Keratinocyte (primary cell): ENCODE data around the gene SMOC1. TPM values are rescaled to one million over a fixed set of nuclear protein-coding genes. Genes with fewer than 3 reads are reported as not detected.

ENCODE experiments used
- DNase-seq: peaks from one replicate; pipeline ENCODE4 v3.0.0-alpha.2; 2011; ENCODE audit warnings: low read depth, missing footprints, low spot score
- FAIRE-seq: peaks from 2 replicates; lab custom pipeline; 2011; peaks lifted over from hg19 to GRCh38; lab: Jason Lieb, UNC
- H2AFZ ChIP-seq: 2 replicates; pipeline ENCODE4 v1.6.0; 2012; ENCODE audit warnings: low read length, control low read depth, inconsistent platforms; ENCODE audit not compliant: control insufficient read depth
- H3K27ac ChIP-seq: 2 replicates; pipeline ENCODE4 v1.5.1; 2011; ENCODE audit warnings: low read length; ENCODE audit not compliant: control insufficient read depth, insufficient read depth
- H3K27me3 ChIP-seq: 3 replicates; pipeline ENCODE4 v1.6.0; 2011; ENCODE audit warnings: low read length; ENCODE audit not compliant: control insufficient read depth, insufficient read depth; ENCODE audit errors: extremely low read depth
- H3K36me3 ChIP-seq, 2 experiments: 2 replicates in 1 of 2; 3 replicates in 1 of 2; pipeline ENCODE4 v1.5.1; 2011; ENCODE audit warnings: low read length in 2 of 2, mild to moderate bottlenecking in 1 of 2; ENCODE audit not compliant: control insufficient read depth in 2 of 2, insufficient read depth in 2 of 2; ENCODE audit errors: extremely low read depth in 1 of 2
- H3K4me1 ChIP-seq: 3 replicates; pipeline ENCODE4 v1.5.1; 2011; ENCODE audit warnings: low read length; ENCODE audit not compliant: control insufficient read depth, insufficient read depth; ENCODE audit errors: extremely low read depth
- H3K4me2 ChIP-seq: 3 replicates; pipeline ENCODE4 v1.6.0; 2011; ENCODE audit warnings: low read depth, low read length; ENCODE audit not compliant: control insufficient read depth, insufficient read depth; ENCODE audit errors: extremely low read depth
- H3K4me3 ChIP-seq, 3 experiments: fragments of 200-600 bp in 1 of 3; sonication (generic) in 1 of 3; 2 replicates in 2 of 3; 3 replicates in 1 of 3; pipeline ENCODE4 v1.5.1; 2011 to 2016; ENCODE audit warnings: low read length in 3 of 3, mild to moderate bottlenecking in 3 of 3, control low read depth in 2 of 3, inconsistent platforms in 1 of 3, low read depth in 1 of 3, mixed read lengths in 1 of 3, mixed run types in 1 of 3, moderate library complexity in 1 of 3; ENCODE audit not compliant: control insufficient read depth in 2 of 3, insufficient read depth in 2 of 3; ENCODE audit errors: extremely low read depth in 1 of 3
- H3K79me2 ChIP-seq: 2 replicates; pipeline ENCODE4 v1.6.0; 2012; ENCODE audit warnings: low read length; ENCODE audit not compliant: control insufficient read depth, insufficient read depth
- H3K9ac ChIP-seq: 3 replicates; pipeline ENCODE4 v1.6.0; 2011; ENCODE audit warnings: low read length; ENCODE audit not compliant: control insufficient read depth, insufficient read depth; ENCODE audit errors: extremely low read depth
- H3K9me1 ChIP-seq: 3 replicates; pipeline ENCODE4 v1.6.0; 2011; ENCODE audit warnings: low read length; ENCODE audit not compliant: control insufficient read depth, insufficient read depth; ENCODE audit errors: extremely low read depth
- H3K9me3 ChIP-seq: 2 replicates; pipeline ENCODE4 v1.5.1; 2012; ENCODE audit warnings: low read depth, low read length; ENCODE audit not compliant: control insufficient read depth
- H4K20me1 ChIP-seq: 3 replicates; pipeline ENCODE4 v1.6.0; 2011; ENCODE audit warnings: low read length; ENCODE audit not compliant: control insufficient read depth, insufficient read depth; ENCODE audit errors: extremely low read depth
- CTCF ChIP-seq, 3 experiments: IDR thresholded peaks in 1 of 3; conservative IDR thresholded peaks in 1 of 3; optimal IDR thresholded peaks in 1 of 3; 2 replicates in 2 of 3; 3 replicates in 1 of 3; pipeline versions ENCODE3 to v1.5.1; 2011; ENCODE audit warnings: low read length in 3 of 3, mild to moderate bottlenecking in 3 of 3, moderate library complexity in 2 of 3, control low read depth in 1 of 3, inconsistent platforms in 1 of 3; ENCODE audit not compliant: insufficient read depth in 2 of 3; ENCODE audit errors: extremely low read depth in 1 of 3
- EZH2 ChIP-seq: IDR thresholded peaks from one replicate; pipeline ENCODE4 v1.6.1; 2012; ENCODE audit warnings: inconsistent platforms, mild to moderate bottlenecking, low read length, moderate library complexity
- dilution Hi-C: fragments of 300-500 bp; cut with MboI; formaldehyde crosslinking; loops from one replicate; pipeline ENCODE4 v1.7.0; 2020; ENCODE audit warnings: low sequenced_read_pairs; ENCODE audit not compliant: extremely low pct_ligation_motif_present
- polyA plus RNA-seq, 5 experiments: library from polyadenylated mRNA; depleted of rRNA in 3 of 5; stranded (reverse) in 3 of 5; stranded (forward) in 1 of 5; unstranded in 1 of 5; fragments of >200 nt; gene quantifications; 1 replicate in 1 of 5; 2 replicates in 3 of 5; 3 replicates in 1 of 5; pipeline versions ENCODE4 v1.2.1 to v1.2.3, GENCODE V29; 2011 to 2012; ENCODE audit warnings: missing spikeins in 2 of 5, low read depth in 1 of 5, low replicate concordance in 1 of 5

The SMOC1 gene
- polyA plus RNA-seq, 1 donor (not counting 4 experiments of a cell fraction or from before 2014, with no cell fraction given) = 6.0 TPM

- no peaks in the 10 kb centered on the region for H3K27me3 ChIP-seq
- no peak for TF ChIP-seq CTCF (optimal IDR thresholded peaks at IDR 0.05 in 1 of 3, IDR thresholded peaks at IDR 0.05 in 1 of 3, conservative IDR thresholded peaks at IDR 0.05 in 1 of 3; ENCODE audit: extremely low read depth in 1 of 3, insufficient read depth in 2 of 3, low read length in 3 of 3)
- TF ChIP-seq EZH2 = no peak
- H3K4me2 ChIP-seq = no peak overlapping the region
- DNase-seq (no peak), FAIRE-seq (no peak)
- no peak overlapping the region for H2AFZ ChIP-seq
- H3K4me1 ChIP-seq = no peaks in the 10 kb centered on the region
- H3K9ac ChIP-seq = no peak overlapping the region
- H3K79me2 ChIP-seq = no peaks in the 10 kb centered on the region
- H3K4me3 ChIP-seq = no peak overlapping the region
- no peaks in the 10 kb centered on the region for H3K36me3 ChIP-seq
- no peaks in the 10 kb centered on the region for H4K20me1 ChIP-seq
- dilution Hi-C loops = no loop called here
- no peaks in the 10 kb centered on the region for H3K9me1 ChIP-seq
- no peak overlapping the region for H3K27ac ChIP-seq
- H3K9me3 ChIP-seq = no peaks in the 10 kb centered on the region
Measured at GRCh38 chr14:69972755-69973154, 93.5 kb downstream of the SMOC1 start.

GRCh38 chr14:69973846-69974245 is 94.6 kb downstream of the SMOC1 start:
- FAIRE-seq = no peak
- no peak for TF ChIP-seq CTCF (optimal IDR thresholded peaks at IDR 0.05 in 1 of 3, IDR thresholded peaks at IDR 0.05 in 1 of 3, conservative IDR thresholded peaks at IDR 0.05 in 1 of 3; ENCODE audit: extremely low read depth in 1 of 3, insufficient read depth in 2 of 3, low read length in 3 of 3)
- TF ChIP-seq EZH2 = no peak
- Histone ChIP-seq H2AFZ (no peak overlapping the region), H3K9ac (no peak overlapping the region), H3K36me3 (no peaks in the 10 kb centered on the region), H4K20me1 (no peaks in the 10 kb centered on the region), H3K9me1 (no peaks in the 10 kb centered on the region), H3K4me2 (no peak overlapping the region), H3K9me3 (no peaks in the 10 kb centered on the region), H3K27me3 (no peaks in the 10 kb centered on the region), H3K4me1 (no peaks in the 10 kb centered on the region), H3K79me2 (no peaks in the 10 kb centered on the region), H3K27ac (no peak overlapping the region), H3K4me3 (no peak overlapping the region)
- dilution Hi-C loops = no loop called here
- no peak for DNase-seq
